Measurements from ENCODE around the gene CDC42BPG. TPM values are rescaled to one million over a fixed set of nuclear protein-coding genes. Genes with fewer than 3 reads are reported as not detected.

Gene CDC42BPG
- total RNA-seq, 1 experiment from 2014 or later, result 0.15 TPM

GRCh38 chr11:64877390-64878222, 33.2 kb upstream of the CDC42BPG start:
- Histone ChIP-seq H2AFZ (ENCODE audit: low read length) (0 out of 2 replicates have a peak overlapping the region, but pooled peaks have one; percentile 9), H3K4me3 (ENCODE audit: low read length) (peak overlapping the region; percentile 95), H3K4me1 (ENCODE audit: low read length) (peaks cover 76% of the 10 kb centered on the region), H3K9me2 (replicated peaks; ENCODE audit: insufficient read depth, low read length) (no peaks in the 10 kb centered on the region), H3K27ac (ENCODE audit: low read length) (peak overlapping the region; percentile 45), H3K9ac (ENCODE audit: low read length) (peak overlapping the region; percentile 93), H3K4me2 (ENCODE audit: low read depth, low read length, poor library complexity, severe bottlenecking) (peak overlapping the region; percentile 91), H3K36me3 (ENCODE audit: insufficient read depth, low read length) (0 out of 2 replicates have a peak, but pooled peaks cover 11% of the 10 kb centered on the region), H3K9me3 (ENCODE audit: low read length) (no peaks in the 10 kb centered on the region), H3K79me2 (ENCODE audit: low read length) (peaks cover 46% of the 10 kb centered on the region), H4K20me1 (ENCODE audit: insufficient read depth, low read depth, low read length) (peaks cover 38% of the 10 kb centered on the region; the same call in 1 of the 2 replicates), H3K27me3 (ENCODE audit: low read length) (no peaks in the 10 kb centered on the region)
- DNase-seq, result peak; percentile 65

GRCh38 chr11:64876835-64877341, 32.4 kb upstream of the CDC42BPG start:
- Histone ChIP-seq H3K79me2 (ENCODE audit: low read length) (peaks cover 53% of the 10 kb centered on the region), H3K9me3 (ENCODE audit: low read length) (no peaks in the 10 kb centered on the region), H3K27ac (ENCODE audit: low read length) (peak overlapping the region; percentile 45), H3K9ac (ENCODE audit: low read length) (peak overlapping the region; percentile 93), H3K4me3 (ENCODE audit: low read length) (peak overlapping the region; percentile 95), H3K4me2 (ENCODE audit: low read depth, low read length, poor library complexity, severe bottlenecking) (peak overlapping the region; percentile 91), H3K4me1 (ENCODE audit: low read length) (peaks cover 77% of the 10 kb centered on the region), H3K9me2 (replicated peaks; ENCODE audit: insufficient read depth, low read length) (no peaks in the 10 kb centered on the region), H4K20me1 (ENCODE audit: insufficient read depth, low read depth, low read length) (peaks cover 38% of the 10 kb centered on the region; the same call in 1 of the 2 replicates), H3K36me3 (ENCODE audit: insufficient read depth, low read length) (peaks cover 15% of the 10 kb centered on the region; the same call in 1 of the 2 replicates), H3K27me3 (ENCODE audit: low read length) (no peaks in the 10 kb centered on the region), H2AFZ (ENCODE audit: low read length) (no peak overlapping the region)
- DNase-seq, result no peak

- no peak for DNase-seq
- Histone ChIP-seq H3K4me1 (ENCODE audit: low read length) (peaks cover 83% of the 10 kb centered on the region), H3K9me2 (replicated peaks; ENCODE audit: insufficient read depth, low read length) (no peaks in the 10 kb centered on the region), H3K4me2 (ENCODE audit: low read depth, low read length, poor library complexity, severe bottlenecking) (peak overlapping the region; percentile 91), H2AFZ (ENCODE audit: low read length) (no peak overlapping the region), H3K27me3 (ENCODE audit: low read length) (no peaks in the 10 kb centered on the region), H3K9me3 (ENCODE audit: low read length) (no peaks in the 10 kb centered on the region), H3K36me3 (ENCODE audit: insufficient read depth, low read length) (peaks cover 21% of the 10 kb centered on the region), H3K27ac (ENCODE audit: low read length) (peak overlapping the region; percentile 45), H4K20me1 (ENCODE audit: insufficient read depth, low read depth, low read length) (peaks cover 41% of the 10 kb centered on the region; the same call in 1 of the 2 replicates), H3K79me2 (ENCODE audit: low read length) (peaks cover 59% of the 10 kb centered on the region), H3K9ac (ENCODE audit: low read length) (peak overlapping the region; percentile 93), H3K4me3 (ENCODE audit: low read length) (peak overlapping the region; percentile 95)
Observed at GRCh38 chr11:64876229-64876750, 31.8 kb upstream of the CDC42BPG start.

- no peaks in the 10 kb centered on the region for H3K9me3 ChIP-seq (ENCODE audit: low read length)
- peak; percentile 76 for DNase-seq
- H3K4me3 ChIP-seq (ENCODE audit: low read length), result peak overlapping the region; percentile 95
- H3K9me2 ChIP-seq (replicated peaks; ENCODE audit: insufficient read depth, low read length), result no peaks in the 10 kb centered on the region
- peaks cover 66% of the 10 kb centered on the region for H3K79me2 ChIP-seq (ENCODE audit: low read length)
- H3K27ac ChIP-seq (ENCODE audit: low read length), result peak overlapping the region; percentile 45
- peak overlapping the region; percentile 91 for H3K4me2 ChIP-seq (ENCODE audit: low read depth, low read length, poor library complexity, severe bottlenecking)
- no peaks in the 10 kb centered on the region for H3K27me3 ChIP-seq (ENCODE audit: low read length)
- H3K4me1 ChIP-seq (ENCODE audit: low read length), result peaks cover 85% of the 10 kb centered on the region
- H3K9ac ChIP-seq (ENCODE audit: low read length), result peak overlapping the region; percentile 93
- peaks cover 23% of the 10 kb centered on the region for H3K36me3 ChIP-seq (ENCODE audit: insufficient read depth, low read length)
- peaks cover 44% of the 10 kb centered on the region; the same call in 1 of the 2 replicates for H4K20me1 ChIP-seq (ENCODE audit: insufficient read depth, low read depth, low read length)
- H2AFZ ChIP-seq (ENCODE audit: low read length), result no peak overlapping the region
Observed at GRCh38 chr11:64875369-64876228, 31.1 kb upstream of the CDC42BPG start.

- H4K20me1 ChIP-seq (ENCODE audit: insufficient read depth, low read depth, low read length), result peaks cover 47% of the 10 kb centered on the region; the same call in 1 of the 2 replicates
- H3K9me2 ChIP-seq (replicated peaks; ENCODE audit: insufficient read depth, low read length), result no peaks in the 10 kb centered on the region
- 0 out of 2 replicates have a peak overlapping the region, but pooled peaks have one; percentile 45 for H3K27ac ChIP-seq (ENCODE audit: low read length)
- H3K4me1 ChIP-seq (ENCODE audit: low read length), result peaks cover 85% of the 10 kb centered on the region
- H3K36me3 ChIP-seq (ENCODE audit: insufficient read depth, low read length), result peaks cover 23% of the 10 kb centered on the region
- no peak for DNase-seq
- H3K4me3 ChIP-seq (ENCODE audit: low read length), result no peak overlapping the region
- H3K9me3 ChIP-seq (ENCODE audit: low read length), result no peaks in the 10 kb centered on the region
- no peak overlapping the region for H3K9ac ChIP-seq (ENCODE audit: low read length)
- peaks cover 76% of the 10 kb centered on the region for H3K79me2 ChIP-seq (ENCODE audit: low read length)
- H3K4me2 ChIP-seq (ENCODE audit: low read depth, low read length, poor library complexity, severe bottlenecking), result peak overlapping the region; percentile 8
- H2AFZ ChIP-seq (ENCODE audit: low read length), result no peak overlapping the region
- H3K27me3 ChIP-seq (ENCODE audit: low read length), result no peaks in the 10 kb centered on the region
Observed at GRCh38 chr11:64874308-64875240, 30.1 kb upstream of the CDC42BPG start.

- H4K20me1 ChIP-seq (ENCODE audit: insufficient read depth, low read depth, low read length), result peaks cover 44% of the 10 kb centered on the region; the same call in 1 of the 2 replicates
- H3K9me3 ChIP-seq (ENCODE audit: low read length), result no peaks in the 10 kb centered on the region
- peaks cover 88% of the 10 kb centered on the region for H3K79me2 ChIP-seq (ENCODE audit: low read length)
- H3K4me2 ChIP-seq (ENCODE audit: low read depth, low read length, poor library complexity, severe bottlenecking), result peak overlapping the region; percentile 55
- no peaks in the 10 kb centered on the region for H3K9me2 ChIP-seq (replicated peaks; ENCODE audit: insufficient read depth, low read length)
- no peak overlapping the region for H2AFZ ChIP-seq (ENCODE audit: low read length)
- peak overlapping the region; percentile 62 for H3K27ac ChIP-seq (ENCODE audit: low read length)
- DNase-seq, result peak; percentile 84
- H3K36me3 ChIP-seq (ENCODE audit: insufficient read depth, low read length), result peaks cover 25% of the 10 kb centered on the region
- H3K27me3 ChIP-seq (ENCODE audit: low read length), result no peaks in the 10 kb centered on the region
- H3K4me1 ChIP-seq (ENCODE audit: low read length), result peaks cover 86% of the 10 kb centered on the region
- peak overlapping the region; percentile 3; the same call in 1 of the 2 replicates for H3K4me3 ChIP-seq (ENCODE audit: low read length)
- peak overlapping the region; percentile 26; the same call in 1 of the 2 replicates for H3K9ac ChIP-seq (ENCODE audit: low read length)
Observed at GRCh38 chr11:64872790-64873488, 28.5 kb upstream of the CDC42BPG start.
